IPS-15b (cell line): ENCODE data around the gene C5orf47.

ENCODE experiments used
- H3K27me3 ChIP-seq: one replicate; pipeline ENCODE4 v1.6.1; 2013; ENCODE audit warnings: low read length; ENCODE audit not compliant: control insufficient read depth, insufficient read depth
- H3K36me3 ChIP-seq: one replicate; pipeline ENCODE4 v1.6.1; 2013; ENCODE audit warnings: low read length; ENCODE audit not compliant: control insufficient read depth, insufficient read depth
- H3K4me1 ChIP-seq: one replicate; pipeline ENCODE4 v1.6.1; 2013; ENCODE audit warnings: mild to moderate bottlenecking, low read length; ENCODE audit not compliant: control insufficient read depth, insufficient read depth
- H3K4me3 ChIP-seq: one replicate; pipeline ENCODE4 v1.5.1; 2013; ENCODE audit warnings: low read depth, low read length
- H3K9ac ChIP-seq: one replicate; pipeline ENCODE4 v1.6.1; 2013; ENCODE audit warnings: low read depth, mild to moderate bottlenecking, low read length
- H3K9me3 ChIP-seq: one replicate; pipeline ENCODE4 v1.6.1; 2013; ENCODE audit warnings: mild to moderate bottlenecking, low read length; ENCODE audit not compliant: control insufficient read depth, insufficient read depth

C5orf47 gene

DNA sequence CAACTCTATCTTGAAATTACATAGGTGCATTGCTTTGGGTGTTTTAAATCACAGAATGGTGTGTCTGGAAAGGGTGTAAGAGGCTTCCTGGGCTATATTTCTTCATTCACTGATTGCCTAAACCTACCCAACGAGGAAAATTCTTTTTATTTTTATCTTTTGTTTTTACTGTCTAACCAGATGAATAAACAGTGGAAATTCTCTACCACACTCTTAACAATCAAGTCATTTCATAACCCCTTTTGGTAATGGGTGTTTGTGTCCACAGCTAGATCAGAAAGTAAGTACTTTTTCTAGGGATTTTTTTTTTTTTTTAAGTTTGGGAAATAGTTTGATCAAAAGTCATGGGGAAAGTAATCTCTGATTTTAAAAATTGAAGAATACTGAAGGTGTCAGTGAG is 27.6 kb upstream of the C5orf47 start:
- H3K9me3 ChIP-seq, result no peaks in the 10 kb centered on the region
- H3K27me3 ChIP-seq, result no peaks in the 10 kb centered on the region
- H3K36me3 ChIP-seq, result no peaks in the 10 kb centered on the region
- H3K4me3 ChIP-seq, result no peak overlapping the region
- no peak overlapping the region for H3K9ac ChIP-seq
- peaks cover 14% of the 10 kb centered on the region for H3K4me1 ChIP-seq

DNA sequence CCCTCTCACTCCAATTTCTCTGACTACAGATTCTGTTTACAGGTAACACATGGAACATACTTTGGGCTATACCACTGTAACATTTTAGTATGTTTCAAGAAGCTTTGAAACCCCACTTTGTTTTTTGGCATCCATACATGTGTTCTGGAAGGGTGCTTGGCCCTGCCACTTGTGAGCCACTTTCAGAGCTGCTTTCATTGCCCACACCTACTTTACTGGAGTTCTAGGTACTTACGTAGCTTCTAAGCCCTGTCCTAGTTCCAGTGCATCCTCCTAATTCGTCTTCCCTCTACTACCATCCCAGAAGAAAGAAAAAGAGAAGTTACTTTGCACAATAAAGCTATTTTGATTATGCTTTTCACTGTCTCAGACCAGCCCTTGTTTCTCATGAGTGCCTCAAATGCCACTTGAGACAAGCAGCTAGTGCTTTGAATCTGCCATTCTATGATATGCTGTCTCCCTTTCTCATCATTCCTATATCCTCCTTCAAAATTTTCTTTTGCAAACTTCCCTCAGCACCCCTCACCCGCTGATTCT is 26.5 kb upstream of the C5orf47 start:
- Histone ChIP-seq H3K9me3 (no peaks in the 10 kb centered on the region), H3K4me1 (peaks cover 17% of the 10 kb centered on the region), H3K36me3 (no peaks in the 10 kb centered on the region), H3K27me3 (no peaks in the 10 kb centered on the region), H3K9ac (no peak overlapping the region), H3K4me3 (no peak overlapping the region)

DNA sequence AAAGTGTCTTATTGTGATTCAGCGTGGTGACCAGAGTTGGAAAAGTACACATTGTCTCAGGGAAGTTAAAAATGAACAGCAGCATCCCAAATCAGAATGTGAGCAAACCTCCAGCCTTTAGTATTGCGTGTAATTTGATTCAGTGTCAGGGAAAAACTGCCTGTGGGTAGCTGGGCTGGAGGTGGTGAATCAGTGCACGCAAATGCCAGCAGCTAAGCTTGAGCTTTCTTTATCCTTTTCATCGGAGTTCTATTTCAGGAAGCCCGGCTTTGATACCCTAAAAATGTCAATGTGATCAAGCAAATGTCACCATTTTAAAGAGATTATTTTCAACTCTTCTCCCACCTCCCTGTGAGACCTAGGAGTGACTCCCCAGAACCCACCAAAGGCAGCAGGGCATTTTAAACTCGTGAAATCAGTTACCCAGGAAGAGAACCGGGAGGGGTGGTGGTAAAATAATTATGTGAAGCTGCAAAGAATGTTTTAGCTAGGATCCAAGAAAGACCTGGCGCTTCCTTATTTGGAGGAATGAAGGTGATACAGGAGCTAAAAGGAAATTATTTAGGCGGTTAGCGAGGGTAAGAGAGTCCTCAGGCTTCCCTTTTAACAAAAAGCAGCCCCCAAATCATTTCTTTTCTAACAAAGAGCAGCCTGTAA is 25.7 kb upstream of the C5orf47 start:
- H3K9me3 ChIP-seq, result no peaks in the 10 kb centered on the region
- H3K4me1 ChIP-seq, result peaks cover 23% of the 10 kb centered on the region
- peak overlapping the region; percentile 86 for H3K9ac ChIP-seq
- no peaks in the 10 kb centered on the region for H3K27me3 ChIP-seq
- H3K4me3 ChIP-seq, result peak overlapping the region; percentile 48
- no peaks in the 10 kb centered on the region for H3K36me3 ChIP-seq

DNA sequence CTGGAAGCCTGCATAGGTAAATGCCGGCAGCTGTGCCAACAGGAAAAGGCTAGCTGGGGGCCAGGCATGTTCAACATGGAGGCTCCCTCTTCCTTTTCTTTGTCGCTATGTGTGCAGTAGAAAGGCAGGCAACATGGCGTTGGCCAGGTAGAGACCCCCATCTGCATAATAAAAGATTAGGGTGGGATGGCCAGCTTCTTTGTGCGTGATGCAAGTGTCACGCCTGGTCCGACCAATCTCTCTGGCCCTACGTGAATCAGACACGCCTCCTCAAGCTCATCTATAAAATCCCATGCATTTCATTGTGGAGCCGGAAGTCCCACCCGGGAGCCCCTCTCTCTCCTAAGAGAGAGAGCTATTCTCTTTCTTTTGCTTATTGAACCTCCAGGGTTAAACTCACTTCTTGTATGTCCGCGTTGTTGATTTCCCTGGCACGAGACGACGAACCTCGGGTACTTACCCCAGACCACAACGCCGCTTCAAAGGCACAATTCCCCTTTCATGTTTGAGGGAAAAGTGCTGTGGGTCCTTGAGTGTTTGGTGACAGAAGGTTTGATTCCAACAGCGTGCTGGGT is 25.0 kb upstream of the C5orf47 start:
- H3K9ac ChIP-seq, result peak overlapping the region; percentile 86
- H3K27me3 ChIP-seq, result no peaks in the 10 kb centered on the region
- H3K36me3 ChIP-seq, result no peaks in the 10 kb centered on the region
- peaks cover 27% of the 10 kb centered on the region for H3K4me1 ChIP-seq
- H3K9me3 ChIP-seq, result no peaks in the 10 kb centered on the region
- H3K4me3 ChIP-seq, result peak overlapping the region; percentile 48

DNA sequence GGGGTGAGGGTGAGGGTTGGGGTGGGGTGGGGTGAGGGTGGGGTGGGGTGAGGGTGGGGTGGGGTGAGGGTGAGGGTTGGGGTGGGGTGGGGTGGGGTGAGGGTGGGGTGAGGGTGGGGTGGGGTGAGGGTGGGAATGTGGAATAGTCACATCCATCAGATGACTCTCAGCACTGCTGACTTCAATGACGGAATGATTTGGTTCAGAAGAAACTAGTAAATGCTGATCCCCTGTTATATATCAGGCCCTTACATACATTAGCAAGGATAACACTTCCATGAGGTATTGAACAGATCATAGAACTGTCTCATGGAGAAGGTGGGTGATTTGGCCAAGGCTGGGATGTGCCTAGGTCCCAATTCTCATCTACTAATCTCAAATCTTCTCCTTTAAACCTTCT is 24.5 kb upstream of the C5orf47 start:
- no peak overlapping the region for H3K9ac ChIP-seq
- H3K9me3 ChIP-seq, result no peaks in the 10 kb centered on the region
- no peaks in the 10 kb centered on the region for H3K36me3 ChIP-seq
- H3K27me3 ChIP-seq, result no peaks in the 10 kb centered on the region
- peak overlapping the region; percentile 44 for H3K4me3 ChIP-seq
- peaks cover 31% of the 10 kb centered on the region for H3K4me1 ChIP-seq

DNA sequence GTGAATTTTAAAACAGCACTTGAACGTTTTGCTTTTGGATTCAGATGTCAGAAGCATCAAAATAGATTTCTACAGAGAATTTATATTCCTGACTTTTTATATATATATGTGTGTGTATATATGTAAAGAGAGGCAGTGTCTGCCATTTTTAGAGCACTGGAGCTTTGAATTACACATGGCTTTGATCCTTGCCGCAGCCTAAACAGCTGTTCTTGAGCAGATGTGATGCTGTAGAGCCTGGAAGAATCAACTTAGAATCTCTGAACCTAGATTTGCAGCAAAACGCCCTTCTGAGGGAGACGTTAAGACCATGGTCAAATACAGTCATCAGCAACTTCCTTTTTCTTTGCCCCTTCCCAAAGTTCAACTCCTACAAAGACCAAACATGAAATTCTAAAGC is 21.7 kb upstream of the C5orf47 start:
- Histone ChIP-seq H3K9me3 (no peaks in the 10 kb centered on the region), H3K4me3 (no peak overlapping the region), H3K36me3 (no peaks in the 10 kb centered on the region), H3K9ac (no peak overlapping the region), H3K4me1 (peaks cover 39% of the 10 kb centered on the region), H3K27me3 (no peaks in the 10 kb centered on the region)

DNA sequence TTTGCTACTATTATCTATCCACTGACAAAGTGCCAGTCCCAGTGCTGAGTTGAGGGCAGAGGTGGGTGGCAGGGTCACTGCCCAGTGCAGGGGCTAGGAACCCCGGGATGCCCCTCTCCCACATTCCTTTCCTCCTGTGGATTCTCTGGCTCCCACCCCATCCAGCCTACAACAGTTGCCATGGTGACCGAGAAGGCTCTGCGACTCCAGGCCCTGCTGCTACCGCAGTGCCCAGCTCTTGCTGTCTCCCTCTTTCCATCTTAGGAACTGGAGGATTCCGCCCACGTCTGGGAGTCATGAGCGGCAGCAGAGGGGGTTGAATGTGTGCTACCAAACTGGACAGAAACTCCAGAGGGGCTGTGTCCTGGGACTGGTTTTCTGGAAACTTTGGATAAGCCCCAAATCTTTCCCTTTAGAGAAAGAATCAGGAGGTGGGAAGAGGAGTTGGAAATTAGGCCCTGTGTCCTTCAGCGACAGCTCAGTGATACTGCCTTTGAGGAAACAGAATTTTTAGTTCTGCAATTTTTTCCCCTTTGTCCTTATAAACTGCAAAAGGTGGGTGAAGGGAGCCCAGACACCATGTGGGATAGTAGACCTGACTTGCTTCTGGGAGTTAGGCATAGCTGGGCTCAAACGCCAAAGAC is 20.7 kb upstream of the C5orf47 start:
- Histone ChIP-seq H3K9ac (no peak overlapping the region), H3K4me3 (no peak overlapping the region), H3K4me1 (peaks cover 31% of the 10 kb centered on the region), H3K27me3 (no peaks in the 10 kb centered on the region), H3K36me3 (no peaks in the 10 kb centered on the region), H3K9me3 (no peaks in the 10 kb centered on the region)

DNA sequence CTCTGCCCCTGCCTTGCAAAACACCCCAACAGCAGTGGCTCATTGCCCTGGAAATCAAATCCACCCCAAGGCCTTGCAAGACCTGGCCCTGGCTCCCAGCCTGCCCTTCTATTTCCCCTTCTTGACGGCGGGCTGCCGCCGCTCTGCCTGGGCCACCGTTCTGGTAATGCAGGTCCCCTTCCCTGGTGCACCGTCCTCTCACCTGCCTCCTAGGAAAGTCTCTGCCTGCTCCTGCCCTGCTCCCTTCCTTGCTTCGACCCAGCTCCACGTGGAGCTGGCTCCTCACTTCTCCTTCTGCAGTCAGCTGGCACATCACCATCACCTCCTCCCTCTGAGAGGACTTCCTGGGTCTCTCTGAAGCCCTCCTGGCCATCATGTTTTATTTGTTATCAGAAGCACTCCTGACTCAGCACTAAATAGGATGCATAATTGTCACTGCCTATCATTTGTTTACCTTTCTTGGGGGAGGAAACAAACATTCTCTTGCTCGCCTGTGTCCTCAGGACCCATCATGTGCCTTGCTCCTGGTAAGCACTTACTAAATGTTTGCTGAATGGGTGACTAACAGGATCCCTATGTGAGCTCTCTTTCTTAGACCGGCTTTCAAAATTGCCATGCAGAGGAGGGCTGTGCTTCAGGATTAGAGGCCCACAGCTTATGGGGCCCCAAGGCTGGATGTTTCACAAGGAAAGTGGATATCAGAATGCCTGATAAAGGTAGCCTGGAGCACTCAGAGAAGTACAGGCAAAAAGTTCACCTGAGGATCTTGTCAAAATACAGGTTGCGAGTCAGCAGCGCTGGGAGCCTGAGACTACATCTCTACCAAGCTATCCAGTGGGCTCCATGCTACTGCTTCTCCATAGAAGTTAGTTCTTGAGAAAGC is 19.6 kb upstream of the C5orf47 start:
- H3K4me3 ChIP-seq, result no peak overlapping the region
- H3K27me3 ChIP-seq, result no peaks in the 10 kb centered on the region
- H3K9ac ChIP-seq, result no peak overlapping the region
- peaks cover 28% of the 10 kb centered on the region for H3K4me1 ChIP-seq
- no peaks in the 10 kb centered on the region for H3K9me3 ChIP-seq
- no peaks in the 10 kb centered on the region for H3K36me3 ChIP-seq

DNA sequence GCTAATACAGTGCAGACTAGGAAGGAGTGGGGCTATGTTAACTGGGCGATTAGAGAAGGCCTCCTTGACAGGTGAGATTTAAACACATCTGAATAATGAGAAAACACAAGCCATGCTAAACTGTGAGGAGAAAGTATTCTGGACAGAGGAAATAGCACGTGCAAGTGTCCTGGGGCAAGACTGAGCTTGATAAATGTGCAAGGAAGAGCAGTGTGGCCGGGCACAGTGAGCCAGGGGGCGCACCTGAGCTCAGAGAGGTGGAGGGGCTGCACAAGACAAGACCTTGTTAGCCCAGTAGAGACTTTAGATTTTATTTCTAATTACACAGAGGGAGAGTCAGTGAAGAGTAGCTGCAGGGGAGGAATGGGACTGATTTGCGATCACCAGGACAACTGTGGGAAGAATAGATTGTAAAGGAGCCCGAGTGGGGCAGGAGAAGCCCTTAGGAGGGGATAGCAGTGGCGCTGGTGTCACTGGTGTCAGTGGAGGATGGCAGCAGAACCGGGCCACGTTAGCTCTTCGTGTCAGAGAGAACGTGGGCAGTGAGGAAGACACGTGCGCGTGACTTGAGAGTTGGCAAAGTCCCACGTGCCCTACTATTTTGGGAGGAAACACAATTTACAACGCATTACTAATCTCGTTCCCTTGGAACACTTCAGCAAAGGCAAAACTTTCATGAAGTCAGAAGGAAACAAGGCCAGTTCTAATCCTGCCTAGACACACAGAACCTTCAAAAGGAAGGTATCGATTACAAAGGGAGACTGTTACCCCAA is 17.9 kb upstream of the C5orf47 start:
- H3K36me3 ChIP-seq, result no peaks in the 10 kb centered on the region
- no peaks in the 10 kb centered on the region for H3K9me3 ChIP-seq
- H3K4me3 ChIP-seq, result no peak overlapping the region
- no peak overlapping the region for H3K9ac ChIP-seq
- no peaks in the 10 kb centered on the region for H3K27me3 ChIP-seq
- peaks cover 28% of the 10 kb centered on the region for H3K4me1 ChIP-seq

DNA sequence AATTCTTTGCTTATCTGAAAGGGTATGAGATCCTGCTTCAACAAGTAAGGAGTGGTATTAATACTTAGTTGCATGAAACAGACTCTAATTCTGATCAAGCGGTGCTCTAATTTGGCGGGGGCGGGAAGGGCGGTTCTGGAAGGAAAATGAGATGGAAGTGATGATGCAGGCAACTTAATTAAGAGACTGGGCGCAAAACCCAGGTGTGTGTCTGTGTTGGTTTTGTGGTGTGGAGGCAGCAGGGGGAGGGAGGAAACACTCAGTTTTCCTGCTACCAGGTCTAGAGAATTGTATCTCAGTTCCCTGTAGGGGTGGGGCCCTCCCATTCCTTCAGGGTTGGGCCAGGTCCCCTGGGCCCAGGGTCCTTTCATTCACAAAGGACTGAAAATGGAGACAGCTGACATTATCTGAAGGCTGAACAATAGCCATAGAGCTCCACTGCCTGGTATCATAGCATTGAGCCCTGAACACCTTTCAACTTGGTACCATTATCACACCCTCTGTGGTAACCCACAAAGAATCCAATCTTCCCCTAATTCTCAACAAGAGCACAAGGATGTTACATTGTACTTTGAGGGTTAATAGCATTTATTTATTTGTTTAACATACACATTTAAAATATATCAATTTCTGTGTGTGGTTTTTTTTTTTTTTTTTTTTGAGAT is 17.2 kb upstream of the C5orf47 start:
- Histone ChIP-seq H3K4me3 (no peak overlapping the region), H3K9me3 (no peaks in the 10 kb centered on the region), H3K4me1 (peaks cover 28% of the 10 kb centered on the region), H3K9ac (no peak overlapping the region), H3K27me3 (no peaks in the 10 kb centered on the region), H3K36me3 (no peaks in the 10 kb centered on the region)

DNA sequence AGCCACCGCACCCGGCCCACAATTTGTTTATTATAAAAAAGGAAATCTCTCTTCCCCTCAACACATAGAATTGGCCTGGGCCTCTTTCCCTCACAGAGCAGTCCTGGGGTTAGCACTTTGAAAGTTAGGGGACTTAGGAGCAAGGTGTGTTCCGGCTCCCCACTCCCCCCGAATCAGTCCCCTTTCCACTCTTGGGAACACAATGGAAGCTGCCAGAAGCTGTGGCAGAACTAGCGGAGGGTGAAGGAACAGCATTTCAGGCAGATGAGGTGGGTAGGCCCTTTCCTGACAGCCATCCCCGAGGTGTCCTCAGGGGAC is 16.4 kb upstream of the C5orf47 start:
- peak overlapping the region; percentile 57 for H3K9ac ChIP-seq
- H3K4me3 ChIP-seq, result peak overlapping the region; percentile 70
- H3K9me3 ChIP-seq, result no peaks in the 10 kb centered on the region
- H3K4me1 ChIP-seq, result peaks cover 24% of the 10 kb centered on the region
- H3K36me3 ChIP-seq, result no peaks in the 10 kb centered on the region
- H3K27me3 ChIP-seq, result no peaks in the 10 kb centered on the region
